Panc1 (cell line): ENCODE data around the gene FNIP1. TPM values are rescaled to one million over a fixed set of nuclear protein-coding genes. Genes with fewer than 3 reads are reported as not detected.

Source experiments
- ATAC-seq: fragments of 200-7000 bp; cut with Tn5 transposase; 2 replicates; pipeline ENCODE4 v1.9.1; 2020; ENCODE audit warnings: mild to moderate bottlenecking, moderate library complexity
- BruUV-seq: library from RNA; stranded (reverse); fragments of 400-500 nt; replicated peaks from 2 replicates; lab custom pipeline; 2021; lab: Mats Ljungman, UMichigan
- CTCF ChIA-PET: fragments of 300-600 bp; sonication (Branson Sonifier 250); formaldehyde crosslinking; loops from one replicate; lab custom pipeline; 2022; ENCODE audit warnings: antibody characterized with exemption; lab: Charles Lee
- POLR2A ChIA-PET: fragments of 300-600 bp; sonication (Branson Sonifier 250); formaldehyde crosslinking; loops from one replicate; lab custom pipeline; 2022; ENCODE audit warnings: antibody characterized with exemption; lab: Charles Lee
- DNase-seq: peaks from one replicate; pipeline ENCODE4 v3.0.0-alpha.2; 2010; ENCODE audit warnings: low read depth, low spot score
- H3K27ac ChIP-seq: 2 replicates; pipeline ENCODE4 v1.5.1; 2011; ENCODE audit warnings: mild to moderate bottlenecking, low read length, inconsistent platforms
- H3K27me3 ChIP-seq: fragments of 200-500 bp; sonication (Bioruptor generic); 2 replicates; pipeline ENCODE4 v1.6.0; 2014; ENCODE audit warnings: low read length, inconsistent platforms; ENCODE audit not compliant: control insufficient read depth, insufficient read depth
- H3K36me3 ChIP-seq: fragments of 200-500 bp; sonication (Bioruptor generic); 2 replicates; pipeline ENCODE4 v1.5.1; 2014; ENCODE audit warnings: inconsistent platforms, mild to moderate bottlenecking, low read length, moderate library complexity; ENCODE audit not compliant: control insufficient read depth, insufficient read depth
- H3K4me1 ChIP-seq: 2 replicates; pipeline ENCODE4 v1.5.1; 2011; ENCODE audit warnings: inconsistent platforms, mild to moderate bottlenecking, low read length, moderate library complexity; ENCODE audit not compliant: control insufficient read depth, insufficient read depth
- H3K4me3 ChIP-seq, 2 experiments: 2 replicates each; pipeline ENCODE4 v1.5.1; 2011 to 2012; ENCODE audit warnings: low read depth in 2 of 2, low read length in 2 of 2, mild to moderate bottlenecking in 2 of 2, inconsistent platforms in 1 of 2, moderate library complexity in 1 of 2
- H3K9me3 ChIP-seq: fragments of 200-500 bp; sonication (Bioruptor generic); 2 replicates; pipeline ENCODE4 v1.5.1; 2014; ENCODE audit warnings: low read depth, mild to moderate bottlenecking, inconsistent platforms, low read length, moderate library complexity; ENCODE audit not compliant: control insufficient read depth, insufficient read depth
- CTCF ChIP-seq: fragments of 450-650 bp; IDR thresholded peaks from 2 replicates; pipeline ENCODE4 v1.5.1; 2017; ENCODE audit warnings: mild to moderate bottlenecking
- POLR2AphosphoS5 ChIP-seq: IDR thresholded peaks from 2 replicates; pipeline ENCODE4 v1.6.1; 2012; ENCODE audit warnings: mild to moderate bottlenecking, low read depth, low read length, moderate library complexity
- REST ChIP-seq, 2 experiments: IDR thresholded peaks; 2 replicates each; pipeline ENCODE4 v1.6.1; 2011 to 2012; ENCODE audit warnings: low read depth in 2 of 2, control low read depth in 1 of 2, low read length in 1 of 2, mild to moderate bottlenecking in 1 of 2, moderate library complexity in 1 of 2; ENCODE audit not compliant: insufficient read depth in 1 of 2
- SIN3A ChIP-seq: IDR thresholded peaks from 2 replicates; pipeline ENCODE4 v1.6.1; 2012; ENCODE audit warnings: low read depth, mild to moderate bottlenecking, low read length, moderate library complexity, borderline replicate concordance; ENCODE audit not compliant: insufficient read depth
- TCF7L2 ChIP-seq: IDR thresholded peaks from 2 replicates; pipeline ENCODE4 v1.6.1; 2011; ENCODE audit warnings: mild to moderate bottlenecking, low read depth, low read length, inconsistent platforms
- in situ Hi-C: cut with HindIII; loops from 2 replicates; pipeline ENCODE4 v1.10.0; 2016; ENCODE audit warnings: low sequenced_read_pairs, low pct_unique_long_range_greater_than_20kb
- intact Hi-C: fragments of 100-400 bp; cut with micrococcal nuclease; formaldehyde crosslinking; loops from one replicate; pipeline ENCODE4 v1.10.0; 2022; ENCODE audit not compliant: unreplicated experiment
- total RNA-seq: library from RNA; stranded (reverse); gene quantifications from one replicate; pipeline ENCODE4 v1.2.1, GENCODE V29; 2021; ENCODE audit not compliant: unreplicated experiment

The FNIP1 gene
- total RNA-seq, 1 experiment from 2014 or later, result 48.3 TPM

- BruUV-seq, result no TSS peak
- TF ChIP-seq CTCF, result no peak
- POLR2A ChIA-PET, result no interaction called here
- H3K27me3 ChIP-seq, result no peaks in the 10 kb centered on the region
- no peak for DNase-seq
- CTCF ChIA-PET, result no interaction called here
- ATAC-seq, result no peak
- H3K4me1 ChIP-seq, result peaks cover 6% of the 10 kb centered on the region
- H3K27ac ChIP-seq, result peak overlapping the region; percentile 29; the same call in 1 of the 2 replicates
- no peaks in the 10 kb centered on the region for H3K9me3 ChIP-seq
- H3K4me3 ChIP-seq, result no peak overlapping the region
- in situ Hi-C loops (no loop called here), intact Hi-C loops (no loop called here)
- H3K36me3 ChIP-seq, result peaks cover 40% of the 10 kb centered on the region
Measured at GRCh38 chr5:131672776-131673175, 124.0 kb downstream of the FNIP1 start.

GRCh38 chr5:131671994-131672655 lies 124.7 kb downstream of the FNIP1 start:
- ChIA-PET CTCF (no interaction called here), POLR2A (no interaction called here)
- no TSS peak for BruUV-seq
- H3K4me3 ChIP-seq, result no peak overlapping the region
- DNase-seq (no peak), ATAC-seq (peak; percentile 30; the same call in 1 of the 2 replicates)
- peaks cover 6% of the 10 kb centered on the region for H3K4me1 ChIP-seq
- H3K36me3 ChIP-seq, result peaks cover 35% of the 10 kb centered on the region
- in situ Hi-C loops, result no loop called here
- no peak for TF ChIP-seq REST (IDR thresholded peaks at IDR 0.05; ENCODE audit: insufficient read depth in 1 of 2, low read depth in 2 of 2, low read length in 1 of 2)
- TF ChIP-seq POLR2AphosphoS5, result no peak
- TF ChIP-seq CTCF, result no peak
- no peak for TF ChIP-seq TCF7L2
- no peak for TF ChIP-seq SIN3A
- intact Hi-C loops, result no loop called here
- H3K27ac ChIP-seq, result peak overlapping the region; percentile 29; the same call in 1 of the 2 replicates
- H3K9me3 ChIP-seq, result no peaks in the 10 kb centered on the region
- H3K27me3 ChIP-seq, result no peaks in the 10 kb centered on the region
